OCI-LY3 (cell line): ENCODE results near the gene TBL1XR1.

Experiments used
- H2AFZ ChIP-seq: fragments of 200-600, 300-600 bp; shearing (Covaris generic); 2 replicates; pipeline ENCODE4 v1.6.0; 2014; ENCODE audit warnings: antibody characterized with exemption, low read depth, low read length
- H3K27ac ChIP-seq: fragments of 200-600, 300-600 bp; sonication (generic); 2 replicates; pipeline ENCODE4 v1.5.1; 2014; ENCODE audit warnings: mild to moderate bottlenecking, low read length, moderate library complexity, mixed read lengths
- H3K27me3 ChIP-seq: fragments of 200-600, 300-600 bp; sonication (generic); 2 replicates; pipeline ENCODE4 v1.6.1; 2014; ENCODE audit warnings: low read depth, low read length, mixed read lengths
- H3K36me3 ChIP-seq: fragments of 200-600, 300-600 bp; sonication (generic); replicated peaks from 2 replicates; pipeline ENCODE3; 2014; ENCODE audit warnings: low read depth, low read length, mixed read lengths
- H3K4me1 ChIP-seq: fragments of 300-600, 200-600 bp; sonication (generic); 2 replicates; pipeline ENCODE4 v1.6.1; 2014; ENCODE audit warnings: low read length, mixed read lengths
- H3K4me2 ChIP-seq: fragments of 200-600, 300-600 bp; sonication (generic); 2 replicates; pipeline ENCODE4 v1.6.1; 2014; ENCODE audit warnings: low read length, mixed read lengths
- H3K4me3 ChIP-seq: fragments of 300-600, 200-600 bp; sonication (generic); 2 replicates; pipeline ENCODE4 v1.5.1; 2014; ENCODE audit warnings: antibody characterized with exemption, mild to moderate bottlenecking, low read length, moderate library complexity
- H3K79me2 ChIP-seq: fragments of 300-600, 200-600 bp; shearing (Covaris generic); 2 replicates; pipeline ENCODE4 v1.6.1; 2014; ENCODE audit warnings: mild to moderate bottlenecking, low read length, mixed read lengths
- H3K9ac ChIP-seq: fragments of 300-600, 200-600 bp; shearing (Covaris generic); 2 replicates; pipeline ENCODE4 v1.6.0; 2014; ENCODE audit warnings: mild to moderate bottlenecking, low read length, moderate library complexity
- H3K9me3 ChIP-seq: fragments of 200-600, 300-600 bp; shearing (Covaris generic); 2 replicates; pipeline ENCODE4 v1.6.1; 2014; ENCODE audit warnings: low read length, mixed read lengths; ENCODE audit not compliant: insufficient read depth
- H4K20me1 ChIP-seq: fragments of 200-600, 300-600 bp; sonication (generic); 2 replicates; pipeline ENCODE4 v1.6.1; 2016; ENCODE audit warnings: low read length, mixed read lengths; ENCODE audit not compliant: insufficient read depth
- CTCF ChIP-seq: fragments of 200-600, 300-600 bp; sonication (generic); IDR thresholded peaks from 2 replicates; pipeline ENCODE4 v1.5.1; 2014; ENCODE audit warnings: antibody characterized with exemption, low read length, low read depth
- EZH2phosphoT487 ChIP-seq: fragments of 200-600 bp; shearing (Covaris generic); IDR thresholded peaks from 2 replicates; pipeline ENCODE4 v1.6.1; 2018; ENCODE audit warnings: antibody characterized with exemption, mixed run types, low read depth

TBL1XR1 gene

DNA sequence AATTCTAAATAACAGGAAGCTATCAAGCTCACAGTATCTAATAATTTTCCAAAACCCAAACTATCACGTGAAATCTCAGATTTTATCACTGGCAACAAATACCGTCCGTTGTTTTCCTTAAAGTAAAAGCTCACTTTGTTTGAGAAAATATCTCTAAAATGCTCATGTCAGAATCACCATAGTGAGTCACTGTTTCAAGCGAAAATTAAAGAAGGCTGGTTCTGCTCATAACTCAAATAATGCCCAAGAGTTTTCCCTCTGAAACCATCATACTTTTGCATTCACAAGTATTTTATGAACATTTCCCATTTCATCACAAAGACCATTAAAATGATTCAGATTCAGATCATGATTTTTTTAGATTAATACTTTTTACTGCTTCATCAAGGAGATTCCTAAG, 50.6 kb downstream of the TBL1XR1 start:
- no peak for TF ChIP-seq CTCF
- TF ChIP-seq EZH2phosphoT487, result no peak
- Histone ChIP-seq H2AFZ (no peak overlapping the region), H3K79me2 (peaks cover 100% of the 10 kb centered on the region), H3K36me3 (peaks cover 13% of the 10 kb centered on the region), H4K20me1 (peaks cover 96% of the 10 kb centered on the region), H3K4me3 (no peak overlapping the region), H3K27ac (no peak overlapping the region), H3K27me3 (no peaks in the 10 kb centered on the region), H3K4me2 (no peak overlapping the region), H3K9me3 (no peaks in the 10 kb centered on the region), H3K9ac (no peak overlapping the region), H3K4me1 (peaks cover 30% of the 10 kb centered on the region)

- TF ChIP-seq CTCF (no peak), EZH2phosphoT487 (no peak)
- H3K9ac ChIP-seq, result no peak overlapping the region
- H3K36me3 ChIP-seq, result peaks cover 13% of the 10 kb centered on the region
- H3K9me3 ChIP-seq, result no peaks in the 10 kb centered on the region
- no peaks in the 10 kb centered on the region for H3K27me3 ChIP-seq
- no peak overlapping the region for H3K4me3 ChIP-seq
- peak overlapping the region; percentile 51; the same call in 1 of the 2 replicates for H3K4me2 ChIP-seq
- no peak overlapping the region for H3K27ac ChIP-seq
- peaks cover 28% of the 10 kb centered on the region for H3K4me1 ChIP-seq
- no peak overlapping the region for H2AFZ ChIP-seq
- peaks cover 96% of the 10 kb centered on the region for H4K20me1 ChIP-seq
- peaks cover 100% of the 10 kb centered on the region for H3K79me2 ChIP-seq
Observed at GRCh38 chr3:177145954-177146353, 51.3 kb downstream of the TBL1XR1 start.

DNA sequence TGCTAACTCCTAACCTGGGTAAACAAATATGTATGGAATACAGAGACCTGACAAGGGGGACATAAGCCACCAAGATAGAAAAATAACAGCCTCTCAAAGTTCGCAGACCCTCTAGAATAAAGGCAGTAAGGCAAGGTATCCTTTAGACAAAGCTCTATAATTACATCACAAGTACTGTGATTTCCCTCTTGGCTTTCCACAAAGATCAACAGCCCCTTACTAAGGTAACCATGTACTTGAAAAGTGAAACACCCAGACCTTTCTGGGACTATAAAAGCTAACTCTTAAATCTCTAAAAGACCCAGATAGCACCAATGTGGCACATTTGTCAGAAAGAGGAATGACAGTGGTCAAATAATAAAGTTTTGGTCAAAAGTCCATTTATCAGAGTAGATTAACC, 51.9 kb downstream of the TBL1XR1 start:
- Histone ChIP-seq H4K20me1 (peaks cover 96% of the 10 kb centered on the region), H3K4me3 (peak overlapping the region; percentile 38), H3K4me1 (peaks cover 23% of the 10 kb centered on the region), H3K79me2 (peaks cover 100% of the 10 kb centered on the region), H2AFZ (no peak overlapping the region), H3K9ac (0 out of 2 replicates have a peak overlapping the region, but pooled peaks have one; percentile 19), H3K4me2 (peak overlapping the region; percentile 51), H3K27me3 (no peaks in the 10 kb centered on the region), H3K27ac (peak overlapping the region; percentile 6; the same call in 1 of the 2 replicates), H3K9me3 (no peaks in the 10 kb centered on the region), H3K36me3 (peaks cover 10% of the 10 kb centered on the region)
- TF ChIP-seq CTCF, result no peak
- TF ChIP-seq EZH2phosphoT487, result no peak

DNA sequence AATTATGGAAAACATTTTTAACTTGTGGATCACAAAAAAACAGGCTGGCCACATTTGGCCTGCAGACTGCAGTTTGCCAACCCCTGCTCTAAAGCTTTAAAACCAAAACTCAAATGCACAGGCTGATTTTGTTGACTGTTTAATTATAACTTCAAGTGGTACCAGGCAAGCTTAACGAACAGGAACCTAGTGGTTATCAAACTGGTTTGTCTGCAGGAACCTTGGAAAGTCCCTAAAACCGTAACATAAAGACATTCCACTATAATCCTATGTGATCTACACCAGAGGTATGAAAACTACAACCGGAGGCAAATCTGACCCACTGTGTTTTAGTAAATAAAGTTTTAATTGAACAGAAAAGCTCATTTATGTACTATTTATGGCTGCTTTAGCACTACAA, 52.4 kb downstream of the TBL1XR1 start:
- Histone ChIP-seq H3K9me3 (no peaks in the 10 kb centered on the region), H3K27me3 (no peaks in the 10 kb centered on the region), H3K79me2 (peaks cover 100% of the 10 kb centered on the region), H3K4me1 (peaks cover 23% of the 10 kb centered on the region), H3K36me3 (peaks cover 5% of the 10 kb centered on the region), H3K4me2 (peak overlapping the region; percentile 51), H3K9ac (0 out of 2 replicates have a peak overlapping the region, but pooled peaks have one; percentile 19), H3K27ac (peak overlapping the region; percentile 6; the same call in 1 of the 2 replicates), H3K4me3 (peak overlapping the region; percentile 38), H2AFZ (no peak overlapping the region), H4K20me1 (peaks cover 96% of the 10 kb centered on the region)
- TF ChIP-seq CTCF, result no peak
- TF ChIP-seq EZH2phosphoT487, result no peak
